Gastrocnemius medialis (tissue), 4 donors: ENCODE data around the gene RRH. TPM values are rescaled to one million over a fixed set of nuclear protein-coding genes. Genes with fewer than 3 reads are reported as not detected.

ENCODE experiments used
- ATAC-seq, 2 donors: fragments of 150-250 bp; one replicate each; pipeline ENCODE4 v1.9.1; 2016
- DNase-seq, 2 donors: peaks; one replicate each; pipeline ENCODE4 v3.0.0-alpha.2; 2019
- H3K27ac ChIP-seq, 4 donors: fragments of 200-600 bp; sonication (generic); 1 replicate in 1 of 4; 2 replicates in 3 of 4; pipeline ENCODE4 v1.5.1; 2016 to 2018; ENCODE audit warnings: mild to moderate bottlenecking in 2 of 4, moderate library complexity in 1 of 4
- H3K27me3 ChIP-seq, 3 donors: fragments of 200-600 bp; sonication (generic) in 2 of 3; 1 replicate in 1 of 3; 2 replicates in 2 of 3; pipeline versions ENCODE4 v1.5.1 to v1.6.0; 2016 to 2019; ENCODE audit warnings: mild to moderate bottlenecking in 1 of 3, moderate library complexity in 1 of 3
- H3K36me3 ChIP-seq, 2 donors: fragments of 200-600 bp; sonication (generic) in 1 of 2; one replicate each; pipeline ENCODE4 v1.5.1; 2017 to 2018
- H3K4me1 ChIP-seq, 2 donors: fragments of 200-600 bp; sonication (generic) in 1 of 2; one replicate each; pipeline ENCODE4 v1.5.1; 2016 to 2017; ENCODE audit warnings: mild to moderate bottlenecking in 2 of 2
- H3K4me3 ChIP-seq, 4 donors: fragments of 200-600 bp; sonication (generic) in 3 of 4; 1 replicate in 1 of 4; 2 replicates in 3 of 4; pipeline ENCODE4 v1.5.1; 2016 to 2019; ENCODE audit warnings: mild to moderate bottlenecking in 2 of 4
- H3K9me3 ChIP-seq, 3 donors: fragments of 200-600 bp; sonication (generic) in 2 of 3; 1 replicate in 1 of 3; 2 replicates in 2 of 3; pipeline ENCODE4 v1.5.1; 2016 to 2019
- POLR2A ChIP-seq, 2 donors: fragments of 450-650 bp; IDR thresholded peaks; one replicate each; pipeline ENCODE4 v1.6.1; 2017; ENCODE audit warnings: antibody characterized with exemption in 2 of 2, mild to moderate bottlenecking in 2 of 2, moderate library complexity in 2 of 2
- in situ Hi-C, 4 donors: fragments of 200-750 bp; cut with MboI; loops; one replicate each; pipeline versions ENCODE4 v1.15.0 to v1.8.0; 2017; ENCODE audit warnings: low sequenced_read_pairs in 4 of 4
- intact Hi-C: fragments of 100-400 bp; cut with DNase I; formaldehyde crosslinking; loops from one replicate; pipeline ENCODE4 v1.15.1; 2023; ENCODE audit warnings: low total_unique reads
- total RNA-seq, 4 donors: library from RNA; depleted of rRNA; stranded (reverse); fragments of >200 nt; gene quantifications; one replicate each; pipeline versions ENCODE4 v1.1.0 to v1.2.3, GENCODE V29; 2016
- TF ChIP-seq, protein P1 (sequence below), 5 experiments: fragments of 450-650 bp in 3 of 5; fragments of 200-600 bp in 2 of 5; sonication (generic) in 2 of 5; IDR thresholded peaks in 4 of 5; conservative IDR thresholded peaks in 1 of 5; 1 replicate in 4 of 5; 2 replicates in 1 of 5; pipeline ENCODE4 v1.5.1; 2016 to 2019; ENCODE audit warnings: antibody characterized with exemption in 5 of 5, mild to moderate bottlenecking in 3 of 5, moderate library complexity in 3 of 5

The RRH gene
- total RNA-seq, 4 donors from 2014 or later = not detected

DNA sequence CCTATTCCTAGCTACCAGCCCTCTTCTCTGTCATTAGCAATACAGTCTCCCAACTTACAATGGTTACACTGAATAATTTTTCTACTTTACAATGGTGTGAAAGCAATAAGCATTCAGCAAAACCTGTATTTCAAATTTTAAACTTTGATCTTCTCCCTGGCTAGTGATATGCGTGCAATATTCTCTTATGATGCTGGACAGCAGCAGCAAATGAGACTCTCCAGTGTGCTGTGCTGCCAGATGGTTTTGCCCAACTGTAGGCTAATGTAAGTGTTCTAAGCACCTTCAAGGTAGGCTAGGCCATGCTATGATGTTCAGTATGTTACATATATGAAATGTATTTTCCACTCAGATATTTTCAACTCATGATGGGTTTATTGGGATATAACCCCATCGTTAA lies 18.1 kb upstream of the RRH start:
- in situ Hi-C loops = loop anchor here (5.0 to 25.0 kb wide), 5 partner anchors 75 to 385 kb away; partner anchors contain the start of genes CASP6 (in 1 of the 4) and PLA2G12A (in 1 of the 4)
- intact Hi-C loops = no loop called here
- Histone ChIP-seq H3K36me3 (no peaks in the 10 kb centered on the region), H3K9me3 (no peaks in the 10 kb centered on the region), H3K4me1 (peaks cover 0 to 1% of the 10 kb centered on the region in 2 donors), H3K27ac (no peak overlapping the region), H3K27me3 (no peaks in the 10 kb centered on the region), H3K4me3 (no peak overlapping the region)
- DNase-seq (no peak), ATAC-seq (no peak)
- TF ChIP-seq, protein P1, sequence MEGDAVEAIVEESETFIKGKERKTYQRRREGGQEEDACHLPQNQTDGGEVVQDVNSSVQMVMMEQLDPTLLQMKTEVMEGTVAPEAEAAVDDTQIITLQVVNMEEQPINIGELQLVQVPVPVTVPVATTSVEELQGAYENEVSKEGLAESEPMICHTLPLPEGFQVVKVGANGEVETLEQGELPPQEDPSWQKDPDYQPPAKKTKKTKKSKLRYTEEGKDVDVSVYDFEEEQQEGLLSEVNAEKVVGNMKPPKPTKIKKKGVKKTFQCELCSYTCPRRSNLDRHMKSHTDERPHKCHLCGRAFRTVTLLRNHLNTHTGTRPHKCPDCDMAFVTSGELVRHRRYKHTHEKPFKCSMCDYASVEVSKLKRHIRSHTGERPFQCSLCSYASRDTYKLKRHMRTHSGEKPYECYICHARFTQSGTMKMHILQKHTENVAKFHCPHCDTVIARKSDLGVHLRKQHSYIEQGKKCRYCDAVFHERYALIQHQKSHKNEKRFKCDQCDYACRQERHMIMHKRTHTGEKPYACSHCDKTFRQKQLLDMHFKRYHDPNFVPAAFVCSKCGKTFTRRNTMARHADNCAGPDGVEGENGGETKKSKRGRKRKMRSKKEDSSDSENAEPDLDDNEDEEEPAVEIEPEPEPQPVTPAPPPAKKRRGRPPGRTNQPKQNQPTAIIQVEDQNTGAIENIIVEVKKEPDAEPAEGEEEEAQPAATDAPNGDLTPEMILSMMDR (IDR thresholded peaks at IDR 0.05 in 4 of 5, conservative IDR thresholded peaks at IDR 0.05 in 1 of 5) = no peak
- TF ChIP-seq POLR2A (IDR thresholded peaks at IDR 0.05) = no peak

DNA sequence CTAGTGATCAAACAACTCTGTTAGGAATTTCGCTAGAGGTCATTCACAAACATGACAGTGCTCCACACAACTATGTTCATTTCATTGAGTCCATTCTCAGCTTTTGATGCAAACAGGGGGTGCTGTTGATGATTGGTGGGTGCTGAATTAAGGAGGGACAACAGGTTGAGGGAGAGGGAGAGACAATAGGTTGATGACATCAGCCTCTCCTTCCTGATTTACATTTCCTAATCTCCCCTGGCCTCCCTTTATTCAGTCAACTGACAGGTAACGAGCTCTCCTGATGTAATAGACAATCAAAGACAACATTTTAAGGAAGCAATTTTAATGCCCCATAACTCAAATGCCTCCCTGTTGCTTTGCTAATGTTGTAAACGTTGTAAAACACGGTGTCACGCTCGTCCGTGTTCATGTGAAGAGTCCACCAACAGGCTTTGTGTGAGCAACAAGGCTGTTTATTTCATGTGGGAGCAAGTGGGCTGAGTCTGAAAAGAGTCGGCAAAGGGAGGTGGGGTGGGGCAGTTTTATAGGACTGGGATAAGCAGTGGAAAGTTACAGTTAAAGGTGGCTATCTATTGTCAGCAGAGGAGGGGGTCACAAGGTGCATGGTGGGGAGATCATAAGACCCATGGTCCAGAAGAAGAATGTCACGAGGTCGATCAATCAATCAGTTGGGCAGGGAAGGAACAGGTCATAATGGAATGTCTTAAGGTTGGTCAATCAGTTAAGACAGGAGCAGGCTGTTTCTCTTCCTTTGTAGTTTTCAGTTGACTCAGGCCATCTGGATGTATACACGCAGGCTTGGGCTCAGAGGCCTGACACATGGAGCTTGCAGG lies 17.0 kb upstream of the RRH start:
- no peaks in the 10 kb centered on the region for H3K36me3 ChIP-seq
- peaks cover 0 to 9% of the 10 kb centered on the region in 2 donors for H3K4me1 ChIP-seq
- ATAC-seq (no peak), DNase-seq (no peak)
- TF ChIP-seq, protein P1 (IDR thresholded peaks at IDR 0.05 in 4 of 5, conservative IDR thresholded peaks at IDR 0.05 in 1 of 5) = no peak
- TF ChIP-seq POLR2A (IDR thresholded peaks at IDR 0.05) = no peak
- H3K9me3 ChIP-seq = no peaks in the 10 kb centered on the region
- no peak overlapping the region for H3K4me3 ChIP-seq
- in situ Hi-C loops (loop anchor here (10.0 to 25.0 kb wide), 4 partner anchors 76 to 386 kb away; partner anchors contain the start of genes CASP6 (in 1 of the 4) and PLA2G12A (in 1 of the 4)), intact Hi-C loops (no loop called here)
- H3K27me3 ChIP-seq = no peaks in the 10 kb centered on the region
- H3K27ac ChIP-seq = no peak overlapping the region

DNA sequence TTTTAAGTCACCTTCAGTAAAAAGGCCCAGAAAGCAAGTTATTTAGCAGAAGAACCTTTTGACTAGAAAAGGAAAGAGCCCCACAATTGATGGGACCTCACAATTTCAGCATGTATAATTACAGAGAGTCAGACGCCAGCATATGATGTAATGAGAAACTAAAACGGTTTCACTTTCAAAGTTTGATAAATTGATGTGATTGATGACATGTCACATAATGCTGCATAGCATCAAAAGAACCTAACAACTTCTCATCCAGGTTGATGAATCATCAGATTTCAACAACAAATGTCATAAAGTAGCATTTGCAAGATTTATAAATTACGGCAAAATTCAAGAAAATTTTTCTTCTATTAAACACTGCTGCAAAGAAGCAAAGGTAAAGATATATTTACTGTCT lies 16.1 kb upstream of the RRH start:
- no peak overlapping the region for H3K27ac ChIP-seq
- DNase-seq (no peak), ATAC-seq (no peak)
- in situ Hi-C loops (loop anchor here (10.0 to 25.0 kb wide), 4 partner anchors 77 to 387 kb away; partner anchors contain the start of genes CASP6 (in 1 of the 4) and PLA2G12A (in 1 of the 4)), intact Hi-C loops (no loop called here)
- TF ChIP-seq, protein P1 (IDR thresholded peaks at IDR 0.05 in 4 of 5, conservative IDR thresholded peaks at IDR 0.05 in 1 of 5) = no peak
- TF ChIP-seq POLR2A (IDR thresholded peaks at IDR 0.05) = no peak
- no peak overlapping the region for H3K4me3 ChIP-seq
- H3K4me1 ChIP-seq = peaks cover 8 to 19% of the 10 kb centered on the region in 2 donors
- no peaks in the 10 kb centered on the region for H3K9me3 ChIP-seq
- H3K36me3 ChIP-seq = no peaks in the 10 kb centered on the region
- no peaks in the 10 kb centered on the region for H3K27me3 ChIP-seq

GRCh38 chr4:109815151-109816081 lies 12.4 kb upstream of the RRH start, which contains the start of gene GAR1:
Gene GAR1 (plus strand): TSS chr4:109815762. CDS start chr4:109816165, 403 bp downstream.
- peak within 1 kb of the TSS; percentile 70 to 99 (median 88) for H3K4me3 ChIP-seq
- intact Hi-C loops = loop anchor here (1.0 to 5.0 kb wide), 5 partner anchors 85 to 1195 kb away; partner anchors contain the start of genes CASP6, PLA2G12A, RPL34 and SEC24B
- peaks cover 0 to 22% of the 10 kb centered on the region in 2 donors for H3K36me3 ChIP-seq
- H3K9me3 ChIP-seq = no peaks in the 10 kb centered on the region
- in situ Hi-C loops = loop anchor here (10.0 to 25.0 kb wide), 4 partner anchors 81 to 391 kb away; partner anchors contain the start of genes CASP6 (in 1 of the 4) and PLA2G12A (in 1 of the 4)
- DNase-seq = peak; percentile 85 to 86
- H3K27me3 ChIP-seq = no peaks in the 10 kb centered on the region
- H3K27ac ChIP-seq = peak within 1 kb of the TSS; percentile 82 to 90 (median 86)
- TF ChIP-seq, protein P1 (IDR thresholded peaks at IDR 0.05 in 4 of 5, conservative IDR thresholded peaks at IDR 0.05 in 1 of 5) = peak in 1 of 5 experiments; percentile 9
- peak in 1 of 2 donors; percentile 18 for TF ChIP-seq POLR2A (IDR thresholded peaks at IDR 0.05)
- H3K4me1 ChIP-seq = peaks cover 14 to 22% of the 10 kb centered on the region in 2 donors
- ATAC-seq = peak; percentile 99 to 100
